ENCODE data around the gene SC5D.

The SC5D gene, protein sequence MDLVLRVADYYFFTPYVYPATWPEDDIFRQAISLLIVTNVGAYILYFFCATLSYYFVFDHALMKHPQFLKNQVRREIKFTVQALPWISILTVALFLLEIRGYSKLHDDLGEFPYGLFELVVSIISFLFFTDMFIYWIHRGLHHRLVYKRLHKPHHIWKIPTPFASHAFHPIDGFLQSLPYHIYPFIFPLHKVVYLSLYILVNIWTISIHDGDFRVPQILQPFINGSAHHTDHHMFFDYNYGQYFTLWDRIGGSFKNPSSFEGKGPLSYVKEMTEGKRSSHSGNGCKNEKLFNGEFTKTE

DNA sequence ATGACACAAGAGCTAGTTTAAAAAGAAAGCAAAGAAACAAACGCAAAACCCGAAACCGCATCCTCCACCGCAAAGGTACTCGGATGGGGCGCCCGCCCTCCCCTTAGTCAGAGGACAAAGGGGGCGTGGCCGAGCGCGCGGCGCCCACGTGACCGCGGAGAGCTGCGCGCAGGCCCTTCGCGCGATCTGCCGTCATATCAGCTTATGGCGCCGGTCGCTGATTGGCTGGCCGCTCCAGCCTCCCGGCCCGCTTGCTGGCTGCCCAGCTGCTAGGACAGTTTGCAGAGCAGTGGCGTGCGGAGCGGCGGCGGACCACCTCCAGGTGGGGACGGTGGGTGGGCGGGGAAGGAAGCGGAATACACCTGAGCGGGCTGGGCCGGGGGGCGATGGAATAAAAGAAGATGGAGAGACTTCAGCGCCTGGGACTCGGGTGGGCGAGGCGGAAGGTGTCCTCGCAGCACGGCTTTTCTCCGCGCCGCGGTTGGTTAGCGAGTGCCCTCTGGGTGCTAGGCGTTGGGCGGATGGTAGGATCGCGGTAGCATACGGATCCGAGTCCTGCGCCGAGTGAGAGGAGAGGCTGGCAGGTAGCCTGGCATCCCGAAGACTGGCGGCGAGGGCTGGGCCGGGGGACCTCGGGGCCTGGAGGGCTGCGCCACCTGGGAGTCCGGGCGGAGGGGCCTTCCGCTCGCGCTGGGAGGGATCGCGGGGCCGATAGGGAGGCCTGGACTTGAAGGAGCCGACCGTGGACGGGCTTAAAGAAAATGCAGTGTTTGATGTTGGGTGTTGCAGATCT is at the start of gene SC5D:
Gene SC5D (plus strand): TSS at position 277 of the 793 bp plus-strand sequence. CDS start 10,605 bp downstream, outside the sequence.
- peak; percentile 86 for DNase-seq

DNA sequence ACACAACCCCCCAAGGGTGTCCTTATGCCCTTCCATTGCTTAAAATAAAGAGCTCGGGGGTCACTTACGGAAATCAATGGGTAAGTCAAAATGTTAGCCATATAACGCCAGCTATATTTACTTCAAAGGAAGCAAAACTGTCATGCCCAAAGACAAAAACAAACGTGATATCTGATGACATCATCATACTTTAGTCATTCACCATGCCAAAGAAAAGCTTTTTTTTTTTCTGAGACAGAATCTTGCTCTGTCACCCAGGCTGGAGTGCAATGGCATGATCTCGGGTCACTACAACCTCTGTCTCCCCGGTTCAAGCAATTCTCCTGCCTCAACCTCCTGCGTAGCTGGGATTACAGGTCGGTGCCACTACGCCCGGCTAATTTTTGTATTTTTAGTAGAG is 47.7 kb upstream of the SC5D start:
- no peak for DNase-seq

DNA sequence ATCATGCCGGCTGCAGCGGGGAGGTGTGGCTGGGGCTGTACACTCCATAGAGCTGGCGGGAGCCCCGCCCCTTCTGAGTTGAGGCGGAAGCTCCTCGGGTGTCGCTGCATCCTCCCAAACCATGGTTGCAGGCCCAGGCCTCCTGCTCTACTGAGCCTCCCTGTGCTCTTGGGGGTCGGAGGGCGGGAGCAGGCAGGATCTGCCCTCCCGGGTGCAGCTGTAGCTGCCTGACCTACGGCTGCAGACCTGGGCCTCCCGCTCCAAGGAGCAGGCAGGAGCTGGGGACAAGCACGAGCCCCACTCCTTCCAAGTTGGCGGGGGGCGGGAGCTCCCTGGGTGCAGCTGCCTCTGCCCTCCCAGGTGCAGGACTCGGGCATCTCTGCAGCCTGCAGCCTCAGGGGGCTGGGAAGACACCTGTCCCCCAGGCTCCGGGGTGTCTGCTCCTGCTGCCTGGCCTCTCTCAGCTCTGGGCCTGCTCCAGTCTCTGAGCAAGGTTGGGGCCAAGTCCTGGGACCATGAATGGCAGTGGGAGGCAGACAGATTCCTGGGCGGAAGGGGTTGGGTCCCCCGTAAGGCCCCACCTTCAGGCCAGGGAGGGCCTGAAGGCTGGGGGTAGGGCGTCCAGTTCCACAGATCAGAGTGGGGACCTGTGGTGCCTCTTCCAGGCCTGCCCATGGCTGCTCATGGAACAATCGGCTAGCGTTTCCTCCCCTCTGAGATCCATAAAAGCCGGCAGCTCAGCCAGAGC is 46.4 kb upstream of the SC5D start:
- no peak for DNase-seq

DNA sequence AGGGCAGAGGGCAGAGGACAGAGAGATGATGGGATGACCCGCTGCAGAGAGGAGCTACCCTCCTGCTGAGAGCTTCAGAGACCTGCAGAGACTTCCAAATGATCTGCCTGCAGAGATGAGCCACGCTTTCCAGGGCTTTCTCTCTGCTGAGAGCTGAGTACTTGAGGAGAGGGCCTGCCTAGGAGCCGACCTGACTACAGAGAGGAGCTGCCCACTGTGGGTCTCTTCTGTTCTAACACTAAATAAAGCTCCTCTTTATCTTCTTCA is 45.9 kb upstream of the SC5D start:
- no peak for DNase-seq

DNA sequence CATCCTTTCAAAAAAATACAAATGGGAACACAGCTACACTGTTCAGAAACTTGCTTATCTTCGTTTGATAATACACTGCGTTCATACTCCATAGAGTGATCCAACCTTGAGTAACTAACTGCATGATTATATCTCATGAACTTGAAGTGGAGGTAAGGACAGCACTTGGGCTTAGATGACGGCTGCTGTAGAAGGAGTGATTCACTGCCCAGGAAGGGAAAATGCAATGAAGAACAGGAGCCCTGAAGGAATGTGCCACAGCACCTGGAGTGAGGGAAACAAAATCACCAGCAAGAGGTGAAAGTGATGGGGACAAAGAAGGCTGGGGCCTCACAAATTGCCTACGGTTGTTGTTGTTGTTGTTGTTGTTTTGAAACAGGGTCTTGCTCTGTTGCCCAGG is 44.1 kb upstream of the SC5D start:
- DNase-seq: no peak

DNA sequence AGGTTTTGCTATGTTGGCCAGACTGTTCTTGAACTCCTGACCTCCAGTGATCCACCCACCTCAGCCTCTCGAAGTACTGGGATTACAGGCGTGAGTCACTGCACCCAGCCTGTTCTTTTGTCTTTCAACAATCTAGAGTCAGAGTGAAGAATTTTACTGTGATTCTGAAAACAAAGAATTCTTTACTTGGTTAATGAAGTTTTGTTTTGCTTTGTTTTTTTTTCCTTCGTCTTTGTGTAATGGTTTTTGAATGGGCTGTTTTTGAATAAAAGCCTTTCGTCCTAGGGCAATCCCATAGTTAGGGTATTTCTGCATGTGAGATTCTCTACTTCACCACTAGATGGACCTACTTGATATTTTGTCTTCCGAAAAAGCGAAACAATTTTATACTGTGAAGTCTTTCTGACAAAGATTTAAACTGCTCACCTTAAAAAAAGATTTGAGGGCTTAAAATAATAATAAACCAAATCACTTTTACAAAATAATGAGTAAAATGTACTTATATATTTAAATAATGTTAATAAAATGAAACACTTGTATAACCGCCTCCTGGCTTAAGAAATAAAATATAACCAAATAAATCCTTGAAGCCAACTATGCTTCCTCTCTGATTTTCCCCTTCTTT is 43.4 kb upstream of the SC5D start:
- peak; percentile 8 for DNase-seq

DNA sequence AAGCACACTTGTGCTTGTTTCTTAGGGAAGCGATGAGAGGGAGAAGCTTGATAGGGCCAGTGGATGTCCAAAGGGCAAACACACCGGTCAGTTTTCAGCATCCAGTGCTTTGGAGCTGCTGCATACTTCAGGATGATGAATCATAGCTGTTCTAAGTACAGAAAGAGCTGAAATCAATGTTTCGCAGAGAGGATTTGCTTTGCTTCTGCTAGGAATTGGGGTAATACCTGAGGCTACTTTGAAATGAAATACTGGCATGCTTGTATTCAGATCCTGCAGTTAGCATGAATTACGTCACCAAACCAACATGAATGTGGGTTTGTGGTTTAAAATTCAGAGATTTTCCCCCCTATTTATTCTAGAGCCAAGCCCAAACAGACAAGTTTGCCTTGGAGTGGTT is 41.7 kb upstream of the SC5D start:
- no peak for DNase-seq

DNA sequence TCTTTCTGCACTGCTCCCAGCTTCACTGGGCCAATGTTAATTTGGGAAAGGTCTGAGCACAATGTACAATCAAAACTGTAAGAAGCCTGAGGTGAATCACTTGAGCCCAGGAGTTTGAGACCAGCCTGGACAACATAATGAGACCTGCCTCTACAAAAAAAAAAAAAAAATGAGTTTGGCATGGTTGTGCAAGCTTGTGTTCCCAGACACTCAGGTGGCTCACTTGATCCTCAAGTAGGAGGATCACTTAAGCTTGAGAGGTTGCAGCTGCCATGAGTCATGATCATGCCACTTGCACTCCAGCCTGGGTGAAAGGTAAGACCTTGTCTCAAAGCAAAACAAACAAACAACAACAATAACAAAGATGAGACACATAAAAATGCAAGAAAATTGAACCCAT is 38.6 kb upstream of the SC5D start:
- no peak for DNase-seq

DNA sequence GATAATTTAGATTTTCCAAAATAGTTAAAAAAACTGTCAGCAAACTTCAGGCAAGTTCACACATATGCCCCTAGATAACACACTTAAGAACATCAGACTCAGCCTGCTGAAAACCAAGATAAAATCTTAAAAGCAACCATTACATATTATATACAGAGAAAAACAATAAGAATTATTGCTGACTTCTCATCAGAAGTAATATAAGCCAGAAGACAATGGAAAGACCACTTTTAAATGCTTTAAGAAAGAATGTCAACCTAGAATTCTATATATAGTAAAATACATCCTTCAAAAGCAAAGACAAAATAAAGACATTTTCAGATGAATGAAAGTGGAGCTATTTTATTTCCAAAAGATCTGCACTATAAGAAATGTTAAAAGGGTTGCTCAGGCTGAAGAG is 37.8 kb upstream of the SC5D start:
- no peak for DNase-seq

DNA sequence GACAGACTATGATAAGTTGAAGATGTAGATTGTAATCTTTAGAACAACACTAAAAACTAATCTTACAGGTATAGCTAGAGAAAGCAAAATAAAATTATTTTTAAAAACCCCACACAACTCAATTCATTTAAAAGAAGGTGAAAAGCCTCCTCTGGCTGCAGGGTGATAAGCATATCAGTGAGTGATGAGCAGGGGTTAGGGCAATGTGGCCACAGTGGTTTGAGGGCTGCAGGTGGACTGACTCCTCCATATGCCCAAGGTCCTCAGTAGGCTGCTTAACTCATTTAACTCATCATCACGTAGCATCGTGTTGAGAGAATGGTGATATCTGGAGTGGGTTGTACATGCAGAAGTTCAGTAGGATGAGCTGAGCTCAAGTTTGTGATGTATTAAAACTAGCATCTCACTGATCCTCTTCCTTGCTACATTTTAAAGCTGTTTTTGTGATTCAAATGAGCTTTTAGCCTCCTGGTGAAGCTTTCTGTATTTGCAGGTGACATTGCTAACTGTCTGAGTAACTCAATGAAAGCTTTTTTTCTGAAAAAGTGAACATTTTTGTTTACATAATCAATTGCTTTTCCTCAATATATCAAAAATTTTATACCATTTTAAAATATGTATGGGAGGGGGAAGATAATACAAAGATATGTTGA is 37.0 kb upstream of the SC5D start:
- DNase-seq: no peak

DNA sequence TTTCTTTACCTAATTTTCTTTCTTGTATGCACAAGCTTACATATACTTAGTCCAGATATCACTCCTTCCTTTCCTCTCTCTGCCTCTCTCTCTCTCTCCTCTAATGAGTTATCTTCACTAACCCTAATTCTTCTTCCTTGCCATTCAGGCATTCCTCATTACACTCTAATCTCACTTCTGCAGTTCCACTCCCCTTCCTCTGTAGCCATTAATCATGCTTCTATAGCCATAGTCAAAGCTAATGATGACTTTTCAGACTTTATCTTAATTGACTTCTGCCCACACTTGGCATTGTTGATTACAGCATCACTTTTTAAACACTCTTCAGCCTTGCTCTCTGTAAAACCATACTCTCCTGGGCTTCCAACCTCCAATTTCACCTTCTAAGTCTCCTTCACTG is 35.3 kb upstream of the SC5D start:
- no peak for DNase-seq

DNA sequence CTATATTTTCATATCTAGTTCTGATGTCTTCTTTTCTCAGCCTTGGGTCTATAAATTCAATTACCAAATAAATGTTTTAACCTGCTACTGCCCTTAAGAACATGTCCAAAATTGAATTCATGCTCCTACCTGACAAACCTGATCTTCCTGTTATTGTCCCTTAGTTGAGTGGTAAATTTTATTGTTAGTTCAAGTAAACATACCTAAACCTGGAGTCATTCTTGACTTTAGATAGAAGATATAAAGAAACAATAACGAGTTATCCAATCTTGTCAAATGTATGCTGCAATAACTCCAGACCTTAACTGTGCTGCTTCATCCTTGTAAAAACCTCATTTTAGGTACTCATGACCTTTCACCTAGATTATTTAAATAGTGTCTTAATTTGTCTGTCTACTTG is 34.6 kb upstream of the SC5D start:
- no peak for DNase-seq

DNA sequence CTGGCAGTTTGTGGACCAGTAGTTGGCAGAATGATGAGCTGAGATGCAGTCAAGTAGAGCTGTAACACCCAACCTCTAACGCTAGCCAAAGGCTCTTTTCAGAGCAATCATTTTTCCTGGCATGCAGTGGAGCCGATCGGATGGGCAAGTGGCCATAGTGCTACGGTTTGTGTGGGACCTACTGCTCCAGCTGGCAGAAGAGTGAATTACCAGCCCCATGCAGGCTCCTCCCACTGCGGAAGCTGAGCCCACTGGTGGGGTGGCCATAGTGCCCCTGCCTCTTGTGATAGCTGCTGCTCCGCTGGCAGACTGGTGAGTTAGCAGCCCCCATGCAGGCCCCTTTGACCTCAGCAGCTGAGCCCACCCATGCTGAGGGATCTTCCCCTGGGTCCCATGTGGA is 27.0 kb upstream of the SC5D start:
- DNase-seq: no peak

DNA sequence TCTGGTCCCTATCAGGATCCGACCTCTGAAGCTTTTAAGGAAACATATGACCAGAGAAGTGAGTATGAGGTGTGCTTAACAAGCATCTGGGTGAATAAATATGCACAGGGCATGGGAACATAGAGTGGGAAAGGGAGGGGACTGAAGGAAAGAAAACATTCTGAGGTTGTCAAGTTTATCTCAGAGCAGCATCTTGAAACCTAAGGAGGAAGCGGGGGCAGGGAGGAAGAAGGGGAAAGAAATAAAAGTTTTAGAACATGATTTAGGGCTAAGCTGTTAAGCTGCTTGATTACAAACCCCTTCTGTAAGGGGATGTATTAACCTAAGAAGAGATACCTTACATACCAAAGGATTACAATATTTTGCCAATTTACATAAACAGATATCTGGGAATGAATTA is 24.0 kb upstream of the SC5D start:
- no peak for DNase-seq

DNA sequence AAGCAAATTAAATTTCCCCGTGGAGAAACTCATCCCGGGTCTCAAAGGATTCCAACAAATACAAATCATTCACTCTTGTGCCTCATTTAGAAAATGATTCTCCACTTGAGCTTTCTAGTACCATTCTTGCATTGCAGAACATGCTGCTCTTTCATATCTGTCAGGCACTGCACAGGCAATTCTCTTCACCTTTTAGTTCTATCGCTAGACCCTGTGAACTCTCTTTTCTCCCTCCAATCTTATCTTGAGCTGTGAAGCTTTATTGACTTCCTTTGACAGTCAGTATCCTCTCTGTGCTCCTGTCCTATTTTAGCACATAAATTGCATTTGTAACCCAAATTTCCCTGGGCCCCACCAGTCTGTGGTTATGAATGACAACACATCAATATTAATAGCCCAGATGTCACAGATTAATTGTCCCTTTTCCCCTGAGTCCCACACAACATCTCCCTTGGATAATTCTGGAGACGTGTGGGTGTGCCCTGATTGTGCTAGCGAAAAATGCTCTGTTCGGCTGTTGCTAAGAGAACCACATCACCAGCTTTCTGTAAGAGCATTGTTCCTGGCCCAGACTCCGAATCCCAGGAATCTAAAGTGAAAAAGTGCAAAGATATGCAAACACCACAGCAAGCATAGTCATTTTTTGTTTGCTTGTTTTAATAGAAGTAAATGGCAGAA is 22.4 kb upstream of the SC5D start:
- no peak for DNase-seq

DNA sequence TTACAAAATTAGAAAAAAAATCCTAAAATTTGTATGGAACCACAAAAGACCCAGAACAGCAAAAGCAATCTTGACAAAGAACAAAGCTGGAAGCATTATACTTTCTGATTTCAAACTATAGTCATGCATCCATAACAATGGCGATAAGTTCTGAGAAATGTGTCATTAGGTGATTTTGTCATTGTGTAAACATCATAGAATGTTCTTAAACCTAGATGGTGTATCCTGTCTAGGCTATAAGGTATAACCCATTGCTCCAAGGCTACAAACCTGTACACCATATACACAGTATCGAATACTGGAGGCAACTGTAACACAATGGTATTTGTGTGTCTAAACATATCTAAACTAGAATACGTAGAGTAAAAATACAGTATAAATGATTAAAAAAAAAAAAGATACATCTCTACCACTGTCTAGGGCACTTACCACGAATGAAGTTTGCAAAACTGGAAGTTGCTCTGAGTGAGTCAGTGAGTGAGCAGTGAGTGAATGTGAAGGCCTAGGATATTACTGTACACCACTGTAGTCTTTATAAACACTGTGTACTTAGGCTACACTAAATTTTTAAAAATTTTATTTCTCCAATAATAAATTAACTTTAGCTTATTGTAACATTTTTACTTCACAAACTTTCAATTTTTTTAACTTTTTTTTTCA is 18.1 kb upstream of the SC5D start:
- no peak for DNase-seq

DNA sequence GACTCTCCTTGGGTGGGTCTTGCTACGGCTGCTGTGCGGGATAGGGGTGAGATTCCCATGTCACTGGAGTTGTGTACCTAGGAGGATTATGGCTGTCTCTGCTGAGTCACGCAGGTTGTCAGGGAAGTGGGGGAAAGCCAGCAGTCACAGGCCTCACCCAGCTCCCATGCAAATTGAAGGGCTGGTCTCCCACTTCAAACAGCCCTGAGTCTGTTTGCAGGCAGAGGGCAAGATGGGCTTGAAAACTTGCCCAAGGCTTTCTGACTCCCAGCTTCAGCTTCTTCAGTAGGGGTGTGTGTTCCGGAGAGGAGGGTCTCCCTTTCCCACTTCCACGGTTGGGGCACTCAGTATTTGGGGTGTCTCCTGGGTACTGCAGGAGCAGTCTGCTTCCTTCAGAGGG is 10.9 kb upstream of the SC5D start:
- no peak for DNase-seq

DNA sequence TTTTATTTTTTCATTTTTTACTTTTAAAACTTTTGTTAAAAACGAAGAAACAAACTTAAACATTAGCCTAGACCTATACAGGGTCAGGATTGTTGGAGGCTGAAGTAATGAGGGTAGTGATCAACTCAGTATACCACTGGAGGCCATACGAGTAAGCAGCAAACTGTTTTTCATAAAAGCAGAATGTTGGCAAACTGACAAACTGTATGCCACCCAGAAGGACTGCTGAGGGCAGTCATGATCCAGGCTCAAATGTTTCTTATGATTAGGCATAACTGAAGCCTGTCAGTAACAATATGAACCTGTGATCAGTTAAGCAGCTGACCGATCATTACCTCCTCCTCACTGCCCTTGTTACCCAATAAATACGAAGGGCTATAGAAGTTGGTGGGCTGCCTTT is 10.2 kb upstream of the SC5D start:
- no peak for DNase-seq

DNA sequence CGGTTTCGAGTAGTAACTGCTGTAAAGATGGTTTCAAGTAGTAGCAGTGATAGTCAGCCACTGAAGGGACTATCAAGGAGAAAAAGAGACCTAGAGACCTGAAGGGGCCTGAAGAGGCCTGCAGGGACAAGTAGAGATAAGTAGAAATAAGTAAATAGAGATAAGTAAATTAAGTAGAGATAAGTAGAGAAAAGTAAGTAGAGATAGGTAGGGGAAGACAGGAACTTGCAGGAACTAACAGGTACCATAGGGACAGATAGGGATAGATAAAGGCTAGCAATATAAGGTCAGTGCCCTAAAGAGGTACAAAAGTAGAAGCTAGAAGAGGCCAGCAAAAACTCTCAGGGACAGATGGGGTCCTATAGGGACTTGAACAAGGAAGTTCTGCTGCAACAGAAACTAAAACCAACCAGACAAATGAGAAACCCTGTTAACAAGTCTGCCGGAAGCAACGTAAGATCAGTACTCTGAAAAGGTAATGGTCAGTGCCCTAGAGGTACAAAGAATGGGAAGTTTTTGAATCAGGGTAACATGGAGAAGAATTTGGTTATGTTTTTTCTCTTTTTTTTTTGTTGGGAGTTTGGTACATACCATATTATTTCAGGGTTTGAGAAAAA is 9.6 kb upstream of the SC5D start:
- no peak for DNase-seq

DNA sequence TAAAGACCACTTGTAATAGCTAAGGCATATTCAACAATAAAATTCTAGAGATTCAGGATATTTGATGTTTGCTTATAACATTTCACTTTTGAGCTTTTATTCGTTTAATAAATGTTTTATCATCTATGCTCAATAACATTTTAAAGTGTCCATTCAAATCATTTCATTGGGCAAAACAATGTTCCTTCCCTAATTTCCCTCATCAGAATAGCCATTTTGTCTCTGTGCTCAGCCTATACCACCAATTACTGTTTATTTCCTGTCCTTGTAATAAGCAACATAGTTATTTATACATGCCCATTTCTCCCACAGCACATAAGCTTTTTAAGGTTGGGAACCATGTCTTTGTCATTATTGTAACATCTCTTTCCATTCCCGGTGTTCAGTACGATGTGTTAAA is 1.3 kb upstream of the SC5D start:
- no peak for DNase-seq

DNA sequence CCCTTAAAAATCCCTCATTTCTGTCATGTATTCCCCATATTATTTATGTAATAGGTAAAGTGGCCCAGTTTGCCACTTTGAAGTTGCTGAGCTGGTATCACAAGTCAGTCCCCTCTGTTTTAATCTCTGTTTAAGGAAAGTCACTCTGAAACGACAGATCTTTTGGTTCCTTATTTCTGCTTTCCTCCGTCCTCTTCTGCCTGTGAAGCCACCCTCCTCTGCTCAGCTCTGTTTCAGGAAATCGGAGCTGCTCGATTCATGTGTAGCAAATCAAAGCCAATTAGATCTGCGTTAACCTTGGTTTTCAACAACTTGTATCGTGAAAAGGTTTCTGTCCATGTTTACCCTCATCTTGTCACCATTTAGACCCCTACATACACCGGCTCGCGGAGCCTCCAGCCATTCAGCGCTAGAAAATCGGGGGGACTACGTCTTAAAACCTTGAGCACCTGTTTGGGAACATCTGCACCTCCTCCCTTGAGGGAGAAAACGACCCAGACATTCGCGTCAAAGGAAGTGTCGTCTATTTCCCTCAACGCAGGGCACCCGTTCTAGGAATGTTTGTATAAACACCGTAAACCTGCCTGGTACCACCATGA is 576 bp upstream of the SC5D start:
- peak; percentile 56 for DNase-seq
